Right lobe of liver (tissue), 6 donors: ENCODE results near the gene CLEC18A. TPM values are rescaled to one million over a fixed set of nuclear protein-coding genes. Genes with fewer than 3 reads are reported as not detected.
A peak's percentile ranks its signal among the peaks of the same experiment; 100 is the strongest.

Experiments
- ATAC-seq, 4 donors: fragments of 200-7000 bp; cut with Tn5 transposase; one replicate each; pipeline ENCODE4 v1.9.1; 2020; ENCODE audit warnings: mild to moderate bottlenecking in 4 of 4, moderate library complexity in 4 of 4
- DNase-seq, 3 donors: peaks; one replicate each; pipeline ENCODE4 v3.0.0-alpha.2; 2020
- H3K27ac ChIP-seq, 3 donors: fragments of 200-600 bp; one replicate each; pipeline ENCODE4 v1.8.0; 2022
- H3K27me3 ChIP-seq, 2 donors: fragments of 200-600 bp; one replicate each; pipeline ENCODE4 v1.8.0; 2022
- H3K36me3 ChIP-seq, 4 donors: fragments of 200-600 bp; sonication (generic) in 1 of 4; one replicate each; pipeline versions ENCODE4 v1.5.1 to v1.8.0; 2017 to 2022; ENCODE audit warnings: control low read depth in 1 of 4
- H3K4me1 ChIP-seq, 4 donors: fragments of 200-600 bp; sonication (generic) in 1 of 4; one replicate each; pipeline versions ENCODE4 v1.5.1 to v1.8.0; 2017 to 2022; ENCODE audit warnings: control low read depth in 1 of 4
- H3K4me3 ChIP-seq, 3 donors: fragments of 200-600 bp; one replicate each; pipeline ENCODE4 v1.8.0; 2022
- H3K9me3 ChIP-seq, 4 donors: fragments of 200-600 bp; sonication (generic) in 1 of 4; one replicate each; pipeline versions ENCODE4 v1.5.1 to v1.8.0; 2017 to 2022; ENCODE audit warnings: control low read depth in 1 of 4
- CTCF ChIP-seq, 4 donors: fragments of 200-600 bp in 3 of 4; fragments of 450-650 bp in 1 of 4; IDR thresholded peaks; one replicate each; pipeline versions ENCODE4 v1.5.1 to v1.8.0; 2016 to 2022; ENCODE audit warnings: antibody characterized with exemption in 4 of 4, mild to moderate bottlenecking in 2 of 4
- POLR2A ChIP-seq: fragments of 450-650 bp; IDR thresholded peaks from one replicate; pipeline ENCODE4 v1.6.1; 2017; ENCODE audit warnings: antibody characterized with exemption, mild to moderate bottlenecking
- WGBS: methylation state at CpG from one replicate; pipeline ENCODE4 v1.1.6; 2018; ENCODE audit warnings: low coverage, low lambda C conversion rate; ENCODE audit not compliant: insufficient coverage; ENCODE audit errors: missing lambda C conversion rate; 5-methylcytosine and 5-hydroxymethylcytosine counted together
- intact Hi-C, 2 donors: fragments of 100-400 bp; cut with DNase I; formaldehyde crosslinking; loops; one replicate each; pipeline versions ENCODE4 v1.11.2 to v1.14.1; 2022
- total RNA-seq, 6 experiments: library from RNA; depleted of rRNA in 2 of 6; stranded (reverse); fragments of >200 nt in 2 of 6; fragmentation: NEBNext Ultra II Directional in 3 of 6; extraction: Animal tissue kit (Norgen Biotek cat#: 25700) in 3 of 6; gene quantifications; one replicate each; pipeline versions ENCODE4 v1.1.0 to v1.2.4, GENCODE V29; 2016 to 2023
- donor health status: DM: no; HTN: yes; CAD: no.
- donor health status: DM: no; HTN: no; CAD: no.
- donor health status: DM: no; HTN: no; CAD: no.
- donor health status: DM: no; HTN: yes; CAD: no.
- donor health status: DM: no; HTN: yes; CAD: no.

Gene CLEC18A
- total RNA-seq, 6 experiments from 2014 or later = 0.11 to 1.1 (median 0.79) TPM; not detected in 2

- intact Hi-C loops = no loop called here
- no peaks in the 10 kb centered on the region for H3K9me3 ChIP-seq
- peaks cover 0 to 55% (median 7%) of the 10 kb centered on the region in 4 donors for H3K36me3 ChIP-seq
- H3K27ac ChIP-seq = no peak overlapping the region
- no peaks in the 10 kb centered on the region for H3K27me3 ChIP-seq
- H3K4me3 ChIP-seq = no peak overlapping the region
- DNase-seq = no peak
- 90% methylated on average over 3 of the region's 16 CpGs for WGBS
- TF ChIP-seq CTCF (IDR thresholded peaks at IDR 0.05) (peak in 1 of 4 donors; percentile 13), POLR2A (no peak)
- no peak for ATAC-seq
- peaks cover 0 to 17% (median 4%) of the 10 kb centered on the region in 4 donors for H3K4me1 ChIP-seq
These were observed 13.6 kb upstream of the CLEC18A start for GRCh38 chr16:69937465-69937951.

DNA sequence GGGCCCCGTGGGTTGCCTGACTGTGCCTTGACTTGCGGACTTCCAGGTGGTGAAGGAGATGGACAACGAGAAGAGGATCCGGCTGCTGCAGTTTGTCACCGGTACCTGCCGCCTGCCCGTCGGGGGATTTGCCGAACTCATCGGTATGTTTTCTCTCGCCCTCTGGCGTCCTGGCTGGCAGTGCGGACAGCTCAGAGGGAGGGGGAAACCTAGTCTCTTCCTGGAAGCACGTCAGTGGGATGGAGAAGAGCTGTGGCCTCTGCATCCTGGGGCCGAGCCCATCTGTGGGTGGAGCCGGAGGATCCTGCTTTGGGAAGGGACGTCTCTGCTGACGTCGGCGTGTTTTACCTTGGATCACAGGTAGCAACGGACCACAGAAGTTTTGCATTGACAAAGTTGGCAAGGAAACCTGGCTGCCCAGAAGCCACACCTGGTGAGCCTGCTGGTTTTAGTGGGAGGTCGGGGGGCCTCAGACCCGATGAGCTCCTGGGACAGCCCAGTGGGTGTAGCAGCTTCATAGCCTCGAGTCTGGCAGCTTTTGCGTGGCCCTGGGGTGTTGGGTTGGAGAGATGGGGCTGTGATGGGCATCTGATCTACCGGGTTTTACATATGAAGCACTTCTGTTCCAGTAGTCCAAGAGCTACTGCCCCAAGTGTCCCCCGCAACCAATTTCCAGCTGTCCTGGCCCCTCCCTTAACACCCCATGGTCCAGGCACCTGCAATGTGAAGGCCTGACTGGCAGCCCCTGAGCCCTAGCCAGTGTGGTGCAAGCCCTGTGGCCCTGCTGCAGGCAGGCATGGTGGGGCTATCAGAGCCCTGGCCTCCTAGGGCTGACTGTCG lies 11.9 kb upstream of the CLEC18A start:
- H3K4me1 ChIP-seq = peaks cover 0 to 18% (median 4%) of the 10 kb centered on the region in 4 donors
- H3K27me3 ChIP-seq = no peaks in the 10 kb centered on the region
- TF ChIP-seq POLR2A (no peak), CTCF (IDR thresholded peaks at IDR 0.05) (no peak)
- no peak for DNase-seq
- peaks cover 0 to 45% (median 7%) of the 10 kb centered on the region in 4 donors for H3K36me3 ChIP-seq
- intact Hi-C loops = no loop called here
- no peaks in the 10 kb centered on the region for H3K9me3 ChIP-seq
- ATAC-seq = no peak
- WGBS = 89% methylated on average over 10 of the region's 28 CpGs
- no peak overlapping the region for H3K4me3 ChIP-seq
- no peak overlapping the region for H3K27ac ChIP-seq

DNA sequence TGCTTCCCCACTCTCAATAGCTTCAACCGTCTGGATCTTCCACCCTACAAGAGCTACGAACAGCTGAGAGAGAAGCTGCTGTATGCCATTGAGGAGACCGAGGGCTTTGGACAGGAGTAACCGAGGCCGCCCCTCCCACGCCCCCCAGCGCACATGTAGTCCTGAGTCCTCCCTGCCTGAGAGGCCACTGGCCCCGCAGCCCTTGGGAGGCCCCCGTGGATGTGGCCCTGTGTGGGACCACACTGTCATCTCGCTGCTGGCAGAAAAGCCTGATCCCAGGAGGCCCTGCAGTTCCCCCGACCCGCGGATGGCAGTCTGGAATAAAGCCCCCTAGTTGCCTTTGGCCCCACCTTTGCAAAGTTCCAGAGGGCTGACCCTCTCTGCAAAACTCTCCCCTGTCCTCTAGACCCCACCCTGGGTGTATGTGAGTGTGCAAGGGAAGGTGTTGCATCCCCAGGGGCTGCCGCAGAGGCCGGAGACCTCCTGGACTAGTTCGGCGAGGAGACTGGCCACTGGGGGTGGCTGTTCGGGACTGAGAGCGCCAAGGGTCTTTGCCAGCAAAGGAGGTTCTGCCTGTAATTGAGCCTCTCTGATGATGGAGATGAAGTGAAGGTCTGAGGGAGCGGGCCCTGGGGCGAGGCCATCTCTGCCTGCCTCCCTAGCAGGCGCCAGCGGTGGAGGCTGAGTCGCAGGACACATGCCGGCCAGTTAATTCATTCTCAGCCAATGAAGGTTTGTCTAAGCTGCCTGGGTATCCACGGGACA lies 11.1 kb upstream of the CLEC18A start:
- intact Hi-C loops = no loop called here
- ATAC-seq = no peak

DNA sequence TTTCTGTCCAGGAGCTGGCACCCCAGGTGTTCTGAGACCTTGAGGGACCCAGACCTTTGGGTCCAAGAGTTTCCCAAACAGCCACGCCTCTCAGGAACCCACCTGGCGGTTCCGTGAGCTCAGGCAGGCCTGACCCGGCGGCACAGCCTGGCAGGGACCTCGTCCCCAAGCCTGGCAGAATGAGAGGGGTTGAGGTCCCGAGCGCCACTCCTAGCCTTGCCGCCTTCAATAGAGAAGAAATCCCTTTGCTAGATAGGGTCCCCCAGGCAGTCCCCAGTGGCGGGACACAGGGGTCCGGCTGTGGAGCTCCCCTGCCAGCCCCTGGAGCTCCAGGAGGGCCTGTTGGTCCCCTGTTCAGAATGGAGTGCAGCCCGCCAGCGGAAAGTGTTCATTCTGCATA lies 10.5 kb upstream of the CLEC18A start:
- H3K4me3 ChIP-seq = no peak overlapping the region
- H3K9me3 ChIP-seq = no peaks in the 10 kb centered on the region
- H3K36me3 ChIP-seq = peaks cover 0 to 35% (median 6%) of the 10 kb centered on the region in 4 donors
- peak overlapping the region in 2 of 3 donors; percentile 51 to 76 for H3K27ac ChIP-seq
- 90% methylated on average over 2 of the region's 13 CpGs for WGBS
- DNase-seq (no peak), ATAC-seq (peak in 1 of 4 donors; percentile 1)
- H3K4me1 ChIP-seq = peaks cover 0 to 18% (median 4%) of the 10 kb centered on the region in 4 donors
- no peak for TF ChIP-seq CTCF (IDR thresholded peaks at IDR 0.05)
- H3K27me3 ChIP-seq = no peaks in the 10 kb centered on the region
- intact Hi-C loops = no loop called here

More for the DNA sequence above, 11.1 kb upstream of the CLEC18A start:
- Histone ChIP-seq H3K9me3 (no peaks in the 10 kb centered on the region), H3K27ac (no peak overlapping the region), H3K36me3 (peaks cover 0 to 39% (median 6%) of the 10 kb centered on the region in 4 donors), H3K27me3 (no peaks in the 10 kb centered on the region), H3K4me3 (no peak overlapping the region), H3K4me1 (peaks cover 0 to 18% (median 4%) of the 10 kb centered on the region in 4 donors)
- TF ChIP-seq POLR2A (no peak), CTCF (IDR thresholded peaks at IDR 0.05) (no peak)
- DNase-seq = no peak
- 100% methylated on average over 1 of the region's 26 CpGs for WGBS
